GM10248 (cell line): ENCODE results near the gene PRKG1.
"Not testable (repeated sequence)": the region's sequence is repeated elsewhere in the genome, so short reads cannot be mapped to it uniquely, and the experiment has no call there.

Source experiments
- CTCF ChIA-PET: fragments of 300-600 bp; sonication (Branson Sonifier 250); formaldehyde crosslinking; extraction: SDS; loops from one replicate; lab custom pipeline; 2021; ENCODE audit warnings: antibody characterized with exemption; lab: Yijun Ruan, JAX
- POLR2A ChIA-PET: fragments of 350-650 bp; sonication (Branson Sonifier 250); formaldehyde crosslinking; extraction: SDS; loops from one replicate; lab custom pipeline; 2020; ENCODE audit warnings: antibody characterized with exemption; lab: Yijun Ruan, JAX
- DNase-seq: peaks from one replicate; pipeline ENCODE4 v3.0.0; 2012; ENCODE audit errors: extremely low spot score
- CTCF ChIP-seq: IDR thresholded peaks from 2 replicates; pipeline ENCODE4 v1.5.1; 2012; ENCODE audit warnings: mild to moderate bottlenecking, low read depth; ENCODE audit errors: extremely low read depth, missing control alignments, control extremely low read depth

The PRKG1 gene

GRCh38 chr10:52198540-52198939 lies 1124.3 kb downstream of the PRKG1 start:
- CTCF ChIA-PET: no interaction called here
- TF ChIP-seq CTCF: no peak
- POLR2A ChIA-PET: no interaction called here
- no peak for DNase-seq

GRCh38 chr10:52204906-52205305 lies 1130.6 kb downstream of the PRKG1 start:
- CTCF ChIA-PET, DNase-seq, POLR2A ChIA-PET: not testable (repeated sequence)

- POLR2A ChIA-PET: no interaction called here
- CTCF ChIA-PET: interaction anchor here (0.8 to 1.4 kb wide), 4 partner anchors 8 to 34 kb away, joined by 3 to 5 read pairs (median 4); no protein-coding TSS in a partner anchor
- no peak for TF ChIP-seq CTCF
- DNase-seq: no peak
Observed at GRCh38 chr10:52208365-52208764, 1134.1 kb downstream of the PRKG1 start.

- DNase-seq: no peak
- ChIA-PET POLR2A (no interaction called here), CTCF (interaction anchor here (1.1 kb wide), 1 partner anchor 16 kb away, joined by 3 read pairs; no protein-coding TSS in a partner anchor)
- no peak for TF ChIP-seq CTCF
Observed at GRCh38 chr10:52210161-52210560, 1135.9 kb downstream of the PRKG1 start.

GRCh38 chr10:52212062-52212461 lies 1137.8 kb downstream of the PRKG1 start:
- POLR2A ChIA-PET: no interaction called here
- CTCF ChIA-PET: interaction anchor here (1.1 kb wide), 1 partner anchor 823 kb away, joined by 4 read pairs; no protein-coding TSS in a partner anchor
- no peak for TF ChIP-seq CTCF
- DNase-seq: no peak

GRCh38 chr10:52212802-52213201 lies 1138.5 kb downstream of the PRKG1 start:
- ChIA-PET CTCF (interaction anchor here (1.1 kb wide), 1 partner anchor 823 kb away, joined by 4 read pairs; no protein-coding TSS in a partner anchor), POLR2A (no interaction called here)
- no peak for TF ChIP-seq CTCF
- no peak for DNase-seq

GRCh38 chr10:52213321-52213752 lies 1139.0 kb downstream of the PRKG1 start:
- no peak for TF ChIP-seq CTCF
- ChIA-PET CTCF (interaction anchor here (1.1 kb wide), 1 partner anchor 824 kb away, joined by 4 read pairs; no protein-coding TSS in a partner anchor), POLR2A (no interaction called here)
- no peak for DNase-seq
